Activated CD4-positive, CD25-positive, alpha-beta regulatory T cell treated with anti-CD3 and anti-CD28 coated beads, Interleukin-2, amount 50 U/mL, for 72 hours (primary cell): ENCODE data around the gene WDPCP.
"Not testable (repeated sequence)": the region's sequence is repeated elsewhere in the genome, so short reads cannot be mapped to it uniquely, and the experiment has no call there.

Experiments used
- DNase-seq: peaks from one replicate; pipeline ENCODE4 v3.0.0; 2021

The WDPCP gene

GRCh38 chr2:63225964-63226686, 362.2 kb downstream of the WDPCP start:
- DNase-seq = no peak

- DNase-seq = no peak
These were observed 369.3 kb downstream of the WDPCP start for GRCh38 chr2:63218800-63219526.

GRCh38 chr2:63195310-63195709, 393.0 kb downstream of the WDPCP start:
- DNase-seq = no peak

- no peak for DNase-seq
These were observed 394.1 kb downstream of the WDPCP start for GRCh38 chr2:63194175-63194574.

GRCh38 chr2:63192889-63193774, 395.1 kb downstream of the WDPCP start:
- DNase-seq = no peak

- no peak for DNase-seq
These were observed 395.9 kb downstream of the WDPCP start for GRCh38 chr2:63192169-63192888.

GRCh38 chr2:63189026-63189425, 399.3 kb downstream of the WDPCP start:
- no peak for DNase-seq

GRCh38 chr2:63186331-63186730, 401.9 kb downstream of the WDPCP start:
- no peak for DNase-seq

GRCh38 chr2:63163161-63163820, 425.0 kb downstream of the WDPCP start:
- DNase-seq = no peak

- DNase-seq = no peak
These were observed 429.0 kb downstream of the WDPCP start for GRCh38 chr2:63159262-63159661.

- DNase-seq = not testable (repeated sequence)
These were observed 451.6 kb downstream of the WDPCP start for GRCh38 chr2:63136683-63137082.

GRCh38 chr2:63132020-63132419, 456.3 kb downstream of the WDPCP start:
- DNase-seq = no peak

GRCh38 chr2:63131196-63131595, 457.1 kb downstream of the WDPCP start:
- DNase-seq = no peak

- DNase-seq = no peak
These were observed 460.7 kb downstream of the WDPCP start for GRCh38 chr2:63127594-63127993.

GRCh38 chr2:63124850-63125249, 463.4 kb downstream of the WDPCP start:
- DNase-seq = no peak

GRCh38 chr2:63124218-63124617, 464.1 kb downstream of the WDPCP start:
- no peak for DNase-seq

- DNase-seq = no peak
These were observed 465.4 kb downstream of the WDPCP start for GRCh38 chr2:63122921-63123320.

GRCh38 chr2:63121055-63121834, 467.0 kb downstream of the WDPCP start:
- DNase-seq = no peak

GRCh38 chr2:63118821-63119220, 469.5 kb downstream of the WDPCP start:
- DNase-seq = no peak

- DNase-seq = no peak
These were observed 483.8 kb downstream of the WDPCP start for GRCh38 chr2:63104482-63104881.

GRCh38 chr2:63101954-63102353, 486.3 kb downstream of the WDPCP start:
- no peak for DNase-seq
